GM23338 (cell line): Measurements from ENCODE around the gene TMEM63A.

Experiments
- CREB1 ChIP-seq: fragments of 250-450 bp; sonication (Bioruptor Pico); IDR thresholded peaks from 2 replicates; pipeline ENCODE4 v1.5.0; 2020; ENCODE audit warnings: low read depth, mild to moderate bottlenecking, moderate library complexity
- CTCF ChIP-seq, 2 experiments: fragments of 200-600 bp in 1 of 2; sonication (generic) in 1 of 2; conservative IDR thresholded peaks; 2 replicates each; pipeline versions ENCODE4 v1.5.1 to v1.6.1; 2016 to 2017; ENCODE audit warnings: antibody characterized with exemption in 2 of 2, low read depth in 2 of 2, mild to moderate bottlenecking in 2 of 2, moderate library complexity in 1 of 2
- EZH2 ChIP-seq: fragments of 200-600 bp; sonication (generic); IDR thresholded peaks from one replicate; pipeline ENCODE4 v1.8.0; 2017; ENCODE audit warnings: antibody characterized with exemption, mild to moderate bottlenecking, low read depth; ENCODE audit not compliant: unreplicated experiment
- EZH2phosphoT487 ChIP-seq: fragments of 200-600 bp; sonication (generic); IDR thresholded peaks from one replicate; pipeline ENCODE4 v1.8.1; 2018; ENCODE audit warnings: antibody characterized with exemption; ENCODE audit not compliant: unreplicated experiment
- POLR2AphosphoS5 ChIP-seq: IDR thresholded peaks from 2 replicates; pipeline ENCODE4 v1.6.1; 2016; ENCODE audit warnings: antibody characterized with exemption, low read depth

DNA sequence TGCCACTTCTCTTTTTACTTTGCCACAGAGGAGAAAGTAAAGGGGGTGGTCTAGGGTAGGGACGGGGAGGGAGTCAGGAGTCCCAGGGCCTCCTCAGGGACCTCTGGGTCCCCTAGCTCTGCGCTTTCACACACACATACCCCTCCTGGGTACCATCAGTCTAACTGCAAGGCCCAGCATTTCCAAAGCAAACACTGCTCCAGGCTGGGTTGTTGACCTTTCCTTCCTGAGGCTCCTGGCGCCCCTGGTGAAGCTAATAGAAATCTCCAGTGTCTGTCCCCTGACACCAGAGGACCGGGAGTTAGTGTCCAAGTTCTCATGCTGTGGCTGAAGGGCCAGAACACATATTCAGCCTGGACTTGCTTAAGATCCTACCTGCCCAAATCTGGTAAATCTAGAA is 3.9 kb downstream of the TMEM63A start:
- TF ChIP-seq CTCF (conservative IDR thresholded peaks at IDR 0.05; ENCODE audit: low read depth in 2 of 2): no peak
- no peak for TF ChIP-seq EZH2
- TF ChIP-seq CREB1 (CRISPR knock-in tag): no peak
- TF ChIP-seq POLR2AphosphoS5: no peak
- TF ChIP-seq EZH2phosphoT487: no peak
